ENCODE data around the gene ZNF106.
A peak's percentile ranks its signal among the peaks of the same experiment; 100 is the strongest.

The ZNF106 gene

DNA sequence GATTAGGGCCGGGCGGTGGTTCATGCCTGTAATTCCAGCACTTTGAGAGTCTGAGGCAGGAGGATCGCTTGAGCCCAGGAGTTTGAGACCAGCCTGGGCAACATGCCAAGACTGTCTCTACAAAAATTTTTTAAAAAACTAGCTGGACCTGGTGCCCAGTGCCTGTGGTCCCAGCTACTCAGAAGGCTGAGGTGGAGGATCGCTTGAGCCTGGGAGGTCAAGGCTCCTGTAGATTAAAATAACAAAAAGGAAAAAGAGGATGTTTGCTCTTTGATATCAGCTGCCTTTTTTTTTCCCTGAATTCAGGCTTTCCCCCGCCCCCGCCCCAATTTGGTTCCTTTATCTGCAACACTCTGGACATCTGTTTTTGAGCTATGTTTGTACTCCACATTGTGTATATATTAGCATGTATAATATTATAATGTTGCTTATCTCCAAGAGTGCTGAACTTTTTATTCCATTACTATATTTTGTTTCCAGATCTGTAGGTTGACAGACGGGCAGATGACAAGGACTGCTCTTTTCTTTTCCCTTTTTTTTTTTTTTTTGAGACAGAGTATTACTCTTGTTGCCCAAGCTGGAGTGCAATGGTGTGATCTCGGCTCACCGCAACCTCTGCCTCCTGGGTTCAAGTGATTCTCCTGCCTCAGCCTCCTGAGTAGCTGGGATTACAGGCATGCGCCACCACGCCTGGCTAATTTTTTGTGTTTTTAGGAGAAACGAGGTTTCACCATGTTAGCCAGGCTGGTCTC lies 9.1 kb upstream of the ZNF106 start:
- Histone ChIP-seq H3K4me1 (peaks cover 4% of the 10 kb centered on the region; the same call in 1 of the 2 replicates), H3K4me3 (ENCODE audit: low read depth, low read length) (no peak overlapping the region), H3K27me3 (no peaks in the 10 kb centered on the region), H3K9me3 (no peaks in the 10 kb centered on the region), H3K36me3 (no peaks in the 10 kb centered on the region)
- DNase-seq, result peak; percentile 28
- TF ChIP-seq, protein P1, sequence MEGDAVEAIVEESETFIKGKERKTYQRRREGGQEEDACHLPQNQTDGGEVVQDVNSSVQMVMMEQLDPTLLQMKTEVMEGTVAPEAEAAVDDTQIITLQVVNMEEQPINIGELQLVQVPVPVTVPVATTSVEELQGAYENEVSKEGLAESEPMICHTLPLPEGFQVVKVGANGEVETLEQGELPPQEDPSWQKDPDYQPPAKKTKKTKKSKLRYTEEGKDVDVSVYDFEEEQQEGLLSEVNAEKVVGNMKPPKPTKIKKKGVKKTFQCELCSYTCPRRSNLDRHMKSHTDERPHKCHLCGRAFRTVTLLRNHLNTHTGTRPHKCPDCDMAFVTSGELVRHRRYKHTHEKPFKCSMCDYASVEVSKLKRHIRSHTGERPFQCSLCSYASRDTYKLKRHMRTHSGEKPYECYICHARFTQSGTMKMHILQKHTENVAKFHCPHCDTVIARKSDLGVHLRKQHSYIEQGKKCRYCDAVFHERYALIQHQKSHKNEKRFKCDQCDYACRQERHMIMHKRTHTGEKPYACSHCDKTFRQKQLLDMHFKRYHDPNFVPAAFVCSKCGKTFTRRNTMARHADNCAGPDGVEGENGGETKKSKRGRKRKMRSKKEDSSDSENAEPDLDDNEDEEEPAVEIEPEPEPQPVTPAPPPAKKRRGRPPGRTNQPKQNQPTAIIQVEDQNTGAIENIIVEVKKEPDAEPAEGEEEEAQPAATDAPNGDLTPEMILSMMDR (IDR thresholded peaks at IDR 0.05; ENCODE audit: low read depth, low read length), result no peak

DNA sequence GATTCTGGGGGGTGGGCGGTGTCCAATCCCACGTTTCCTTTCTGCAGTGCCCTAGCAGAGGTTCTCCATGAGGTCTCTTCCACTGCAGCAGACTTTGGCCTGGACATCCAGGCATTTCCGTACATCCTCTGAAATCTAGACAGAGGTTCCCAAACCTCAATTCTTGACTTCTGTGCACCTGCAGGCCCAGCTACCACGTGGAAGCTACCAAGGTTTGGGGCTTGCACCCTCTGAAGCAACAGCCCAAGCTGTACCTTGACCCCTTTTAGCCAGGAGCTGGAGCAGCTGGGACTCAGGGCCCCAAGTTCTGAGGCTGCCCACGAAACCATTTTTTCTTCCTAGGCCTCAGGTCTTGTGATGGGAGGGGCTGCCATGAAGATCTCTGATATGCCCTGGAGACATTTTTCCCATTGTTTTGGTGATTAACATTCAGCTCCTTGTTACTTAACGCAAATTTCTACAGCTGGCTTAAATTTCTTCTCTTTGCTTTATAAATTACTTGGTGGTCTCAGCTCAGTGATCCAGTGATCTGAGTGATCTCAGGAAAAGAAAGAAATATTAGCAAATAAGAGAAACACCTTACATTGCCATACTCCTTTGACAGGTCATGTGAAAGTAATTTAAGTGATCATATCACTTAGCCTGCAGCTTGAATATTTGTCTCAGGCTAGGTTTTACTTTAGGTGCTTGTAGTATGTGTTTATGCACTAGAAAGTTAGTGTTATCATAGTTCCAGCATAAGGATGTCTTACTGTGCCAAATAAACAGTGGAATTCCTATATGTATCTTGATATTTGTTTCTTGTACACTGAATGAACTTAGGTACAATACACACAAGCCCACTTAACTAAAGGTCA lies 7.5 kb upstream of the ZNF106 start:
- TF ChIP-seq, protein P1 (IDR thresholded peaks at IDR 0.05; ENCODE audit: low read depth, low read length), result no peak
- DNase-seq, result no peak
- Histone ChIP-seq H3K9me3 (no peaks in the 10 kb centered on the region), H3K4me3 (ENCODE audit: low read depth, low read length) (no peak overlapping the region), H3K36me3 (no peaks in the 10 kb centered on the region), H3K4me1 (peaks cover 4% of the 10 kb centered on the region; the same call in 1 of the 2 replicates), H3K27me3 (no peaks in the 10 kb centered on the region)

DNA sequence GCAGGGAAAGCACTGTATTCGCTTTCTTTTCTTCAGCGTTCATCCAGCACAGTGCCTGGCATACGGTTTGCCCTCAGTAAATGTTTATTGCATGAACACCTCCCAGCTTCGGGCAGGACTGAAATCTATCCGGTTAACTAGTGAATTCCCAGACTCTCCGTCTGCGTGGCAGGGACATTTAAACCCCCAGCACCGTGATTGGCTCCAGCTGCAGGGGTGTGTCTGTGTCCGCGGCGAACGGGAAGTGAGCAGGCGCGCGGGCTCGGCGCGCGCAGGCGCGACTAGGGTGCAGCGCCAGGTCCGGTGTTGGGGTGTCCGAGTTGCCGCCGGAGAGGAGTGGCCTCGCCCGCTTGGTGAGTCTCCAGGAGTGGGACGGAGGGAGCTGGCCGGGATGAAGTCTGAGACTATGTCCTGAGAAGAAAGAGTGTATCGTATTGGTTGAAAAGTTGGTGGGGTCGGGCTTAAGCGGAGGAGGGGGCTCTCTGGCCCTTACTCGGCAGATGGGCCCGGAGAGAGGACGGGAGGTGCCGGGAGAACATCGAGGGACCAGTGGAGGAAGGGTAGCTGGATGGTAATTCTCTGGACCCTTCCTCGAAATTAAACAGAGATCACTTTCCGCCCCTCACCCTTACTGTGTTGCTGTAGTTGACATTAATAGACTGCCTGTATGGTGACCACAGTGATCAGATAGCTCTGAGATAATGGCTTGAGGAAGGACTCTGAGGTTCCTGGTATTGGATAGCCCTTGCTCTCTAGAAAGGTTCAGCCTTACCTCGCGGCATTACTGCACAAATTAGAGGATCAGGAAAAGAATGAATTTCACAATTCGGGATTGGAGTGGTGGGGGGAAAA lies 4.6 kb upstream of the ZNF106 start, which contains the start of gene SNAP23:
Gene SNAP23 (plus strand): TSS at position 274 of the 852 bp plus-strand sequence. CDS start 16,213 bp downstream, outside the sequence.
- DNase-seq, result peak; percentile 92
- Histone ChIP-seq H3K4me1 (peaks cover 4% of the 10 kb centered on the region; the same call in 1 of the 2 replicates), H3K27me3 (no peaks in the 10 kb centered on the region), H3K9me3 (no peaks in the 10 kb centered on the region), H3K4me3 (ENCODE audit: low read depth, low read length) (peak within 1 kb of the TSS; percentile 87), H3K36me3 (no peaks in the 10 kb centered on the region)
- TF ChIP-seq, protein P1 (IDR thresholded peaks at IDR 0.05; ENCODE audit: low read depth, low read length), result no peak

DNA sequence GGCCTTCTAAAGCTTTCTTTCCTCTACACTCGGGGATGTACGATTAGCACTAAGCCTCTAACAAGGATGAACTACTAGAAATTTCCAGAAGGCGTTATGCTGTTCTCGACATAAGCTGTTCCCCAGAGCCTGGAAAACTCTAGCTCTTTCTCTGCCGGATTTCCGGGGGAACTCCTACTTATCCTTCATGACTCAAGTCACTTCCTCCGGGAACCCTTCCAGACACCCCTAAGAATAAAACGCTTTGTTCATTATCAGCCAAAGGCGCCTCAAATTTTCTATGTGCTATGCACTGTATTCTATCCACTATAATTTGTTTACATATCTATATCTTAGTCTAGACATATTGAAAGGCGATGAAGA lies 4.0 kb upstream of the ZNF106 start:
- TF ChIP-seq, protein P1 (IDR thresholded peaks at IDR 0.05; ENCODE audit: low read depth, low read length), result no peak
- Histone ChIP-seq H3K36me3 (no peaks in the 10 kb centered on the region), H3K9me3 (no peaks in the 10 kb centered on the region), H3K4me3 (ENCODE audit: low read depth, low read length) (peak overlapping the region; percentile 87), H3K27me3 (no peaks in the 10 kb centered on the region), H3K4me1 (peaks cover 4% of the 10 kb centered on the region; the same call in 1 of the 2 replicates)
- no peak for DNase-seq

DNA sequence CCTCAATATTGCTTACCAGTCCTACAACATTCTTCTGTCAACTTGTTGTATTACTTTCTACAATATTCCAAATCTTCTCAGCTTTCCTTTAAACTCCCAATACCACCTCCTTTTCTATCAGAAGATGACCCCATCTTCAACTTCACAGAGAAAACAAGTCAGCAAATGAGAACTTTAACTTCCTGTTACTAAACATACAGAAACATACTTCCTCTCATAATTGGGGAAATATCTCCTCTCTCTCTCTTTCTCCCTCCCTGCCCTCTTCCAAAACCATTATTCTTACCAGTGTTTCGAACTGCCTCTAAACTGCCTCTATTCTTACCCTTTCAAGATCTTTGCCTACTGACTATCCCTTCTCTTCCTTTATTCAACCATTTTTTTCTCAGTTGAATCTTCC lies 2.7 kb upstream of the ZNF106 start:
- Histone ChIP-seq H3K4me1 (no peaks in the 10 kb centered on the region; the same call in 1 of the 2 replicates), H3K9me3 (no peaks in the 10 kb centered on the region), H3K36me3 (no peaks in the 10 kb centered on the region), H3K4me3 (ENCODE audit: low read depth, low read length) (no peak overlapping the region), H3K27me3 (no peaks in the 10 kb centered on the region)
- TF ChIP-seq, protein P1 (IDR thresholded peaks at IDR 0.05; ENCODE audit: low read depth, low read length), result no peak
- DNase-seq, result no peak
